Activated T-cell treated with anti-CD3 and anti-CD28 coated beads, Interleukin-2, amount 50 U/mL, for 48 hours (primary cell): ENCODE measurements around the gene MAEA.
"Not testable (repeated sequence)": the region's sequence is repeated elsewhere in the genome, so short reads cannot be mapped to it uniquely, and the experiment has no call there.

Source experiments
- DNase-seq, 2 experiments: peaks; one replicate each; pipeline ENCODE4 v3.0.0-alpha.2; 2020

The MAEA gene

GRCh38 chr4:1369479-1370079 lies 79.9 kb downstream of the MAEA start:
- no peak for DNase-seq

GRCh38 chr4:1370321-1371124 lies 80.8 kb downstream of the MAEA start:
- no peak for DNase-seq

GRCh38 chr4:1371176-1372165 lies 81.8 kb downstream of the MAEA start:
- no peak for DNase-seq

- DNase-seq = not testable (repeated sequence)
These were observed 82.9 kb downstream of the MAEA start for GRCh38 chr4:1372576-1372975.

- DNase-seq = no peak
These were observed 84.4 kb downstream of the MAEA start for GRCh38 chr4:1373892-1374705.

GRCh38 chr4:1374706-1375045 lies 85.0 kb downstream of the MAEA start:
- no peak for DNase-seq

- no peak for DNase-seq
These were observed 85.5 kb downstream of the MAEA start for GRCh38 chr4:1375051-1375721.

GRCh38 chr4:1375761-1376322 lies 86.2 kb downstream of the MAEA start:
- DNase-seq = no peak

- DNase-seq = no peak
These were observed 86.7 kb downstream of the MAEA start for GRCh38 chr4:1376391-1376840.

GRCh38 chr4:1376841-1377605 lies 87.3 kb downstream of the MAEA start:
- DNase-seq = no peak

GRCh38 chr4:1377606-1378261 lies 88.0 kb downstream of the MAEA start:
- no peak for DNase-seq

GRCh38 chr4:1378559-1379231 lies 89.0 kb downstream of the MAEA start:
- DNase-seq = no peak

- DNase-seq = no peak
These were observed 89.7 kb downstream of the MAEA start for GRCh38 chr4:1379351-1379781.

- DNase-seq = no peak
These were observed 90.2 kb downstream of the MAEA start for GRCh38 chr4:1379801-1380331.

- DNase-seq = no peak
These were observed 90.9 kb downstream of the MAEA start for GRCh38 chr4:1380368-1381151.

- no peak for DNase-seq
These were observed 91.5 kb downstream of the MAEA start for GRCh38 chr4:1381181-1381621.

- no peak for DNase-seq
These were observed 92.4 kb downstream of the MAEA start for GRCh38 chr4:1381944-1382541.
